ENCODE data around the gene SULT1C4. TPM values are rescaled to one million over a fixed set of nuclear protein-coding genes. Genes with fewer than 3 reads are reported as not detected.

The SULT1C4 gene
- total and polyA plus RNA-seq, 2 of the 8 experiments (the other 6 are each of a cell fraction or from before 2014, with no cell fraction given) = 1.5 to 2.1 TPM

- TF ChIP-seq HDAC2 (IDR thresholded peaks at IDR 0.05; ENCODE audit: borderline replicate concordance in 1 of 2, low read depth in 2 of 2, low read length in 2 of 2) = no peak
- TF ChIP-seq SIRT6 (IDR thresholded peaks at IDR 0.05; ENCODE audit: low read length) = no peak
- TF ChIP-seq KDM1A (IDR thresholded peaks at IDR 0.05; ENCODE audit: borderline replicate concordance, low read length) = no peak
- TF ChIP-seq RXRA (IDR thresholded peaks at IDR 0.05; ENCODE audit: insufficient read depth, low read depth, low read length) = no peak
- no peak for TF ChIP-seq HDAC6 (IDR thresholded peaks at IDR 0.05; ENCODE audit: low read depth, low read length)
- no peak for TF ChIP-seq KDM5A (IDR thresholded peaks at IDR 0.05; ENCODE audit: low read length)
- no peak for TF ChIP-seq SP2 (IDR thresholded peaks at IDR 0.05; ENCODE audit: low read length)
- TF ChIP-seq EZH2 (IDR thresholded peaks at IDR 0.05; ENCODE audit: low read depth, low read length, severe bottlenecking) = no peak
- no peak for TF ChIP-seq GTF2F1 (IDR thresholded peaks at IDR 0.05; ENCODE audit: borderline replicate concordance, low read depth, low read length)
- TF ChIP-seq EGR1 (IDR thresholded peaks at IDR 0.05; ENCODE audit: borderline replicate concordance, low read depth, low read length) = no peak
- no peak for TF ChIP-seq NRF1 (IDR thresholded peaks at IDR 0.05; ENCODE audit: low read depth, low read length)
Measured at GRCh38 chr2:108364676-108365297, 13.0 kb upstream of the SULT1C4 start (continued).

Data from H1 (cell line).